ENCODE results near the gene GLIPR2.
"Not testable (repeated sequence)": the region's sequence is repeated elsewhere in the genome, so short reads cannot be mapped to it uniquely, and the experiment has no call there.

The GLIPR2 gene

DNA sequence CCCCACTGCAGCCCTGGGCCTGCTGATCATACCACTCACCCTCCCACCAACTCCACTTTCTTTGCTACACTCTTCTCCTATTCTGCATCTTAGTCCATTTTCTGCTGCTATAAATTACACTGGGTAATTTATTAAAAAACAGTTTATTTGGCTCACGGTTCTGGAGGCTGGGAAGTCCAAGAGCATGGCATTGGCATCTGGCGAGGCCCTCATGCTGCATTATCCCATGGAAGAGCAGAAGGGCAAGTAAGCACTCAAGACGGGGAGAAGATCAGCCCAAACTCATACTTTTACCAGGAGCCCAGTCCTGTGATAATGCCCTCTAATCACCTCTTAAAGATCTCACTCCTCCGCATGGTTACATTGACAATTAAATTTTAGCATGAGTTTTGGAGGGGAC, 9.4 kb downstream of the GLIPR2 start:
- FAIRE-seq, result no peak

DNA sequence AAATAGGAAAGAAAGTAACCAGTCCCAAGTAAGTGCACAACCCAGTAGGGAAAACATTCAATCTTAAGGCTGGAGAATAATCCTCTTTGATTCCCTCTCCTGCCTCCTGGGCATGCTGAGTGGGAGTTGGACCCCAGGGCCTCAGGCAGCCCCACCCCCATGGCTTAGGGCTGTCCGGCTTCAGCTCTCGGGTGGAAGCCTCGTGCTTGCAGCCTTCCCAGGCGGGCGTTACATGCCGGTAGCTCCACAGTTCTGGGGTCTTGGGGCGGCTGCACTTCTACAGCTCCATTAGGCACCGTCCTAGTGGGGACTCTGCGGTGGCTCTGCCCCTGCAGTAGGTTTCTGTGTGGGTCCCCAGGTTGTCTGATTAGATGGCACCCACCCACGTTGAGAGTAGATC, 10.1 kb downstream of the GLIPR2 start:
- FAIRE-seq, result no peak

DNA sequence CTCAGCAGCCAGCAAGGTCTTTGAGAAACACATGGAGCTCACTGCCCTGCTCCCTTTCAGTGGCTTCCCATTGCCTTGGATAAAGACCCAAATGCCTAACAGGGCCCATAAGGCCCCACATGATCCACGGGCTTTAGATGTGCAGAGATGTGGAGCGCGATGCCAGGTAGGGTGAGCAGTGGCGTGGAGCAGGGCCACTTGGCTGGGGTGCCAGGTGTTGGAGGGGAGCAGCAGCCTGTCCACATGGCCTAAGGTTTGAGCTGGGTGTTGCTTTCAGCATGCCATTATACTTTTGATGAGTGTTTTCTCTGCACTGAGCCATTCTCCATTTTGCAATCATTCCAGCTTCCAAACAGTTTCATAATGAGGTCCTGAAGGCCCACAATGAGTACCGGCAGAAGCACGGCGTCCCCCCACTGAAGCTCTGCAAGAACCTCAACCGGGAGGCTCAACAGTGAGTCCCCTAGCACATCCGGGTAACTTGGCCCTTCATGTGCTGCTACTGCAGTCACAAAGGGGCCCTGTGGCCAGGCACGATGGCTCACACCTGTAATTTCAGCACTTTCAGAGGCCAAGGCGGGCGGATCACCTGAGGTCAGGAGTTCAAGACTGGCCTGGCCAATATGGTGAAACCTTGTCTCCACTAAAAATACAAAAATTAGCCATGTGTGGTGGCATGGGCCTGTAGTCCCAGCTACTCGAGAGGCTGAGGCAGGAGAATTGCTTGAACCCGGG, 11.1 kb downstream of the GLIPR2 start:
- no peak for FAIRE-seq

- FAIRE-seq, result no peak
These were observed 11.9 kb downstream of the GLIPR2 start for GRCh38 chr9:36148311-36149051.

DNA sequence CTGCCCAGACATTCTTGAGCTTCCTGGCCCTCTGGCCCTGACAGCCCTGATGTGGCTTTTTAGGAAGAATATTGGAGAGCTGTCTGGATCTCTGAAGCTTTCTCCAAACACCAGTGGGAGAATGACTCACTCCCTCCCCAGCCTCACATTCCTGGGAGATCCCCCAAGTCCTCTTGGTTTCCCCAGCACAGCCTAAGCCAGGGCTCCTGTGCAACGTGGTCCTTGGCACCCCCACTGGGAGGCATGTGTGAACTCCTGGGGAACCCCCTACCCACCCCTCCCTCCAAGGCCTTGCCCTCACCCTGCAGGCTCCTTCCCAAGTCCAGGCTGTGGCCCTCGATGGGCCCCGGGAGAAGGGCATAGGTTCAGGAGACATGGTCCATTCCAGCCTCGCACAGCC, 12.7 kb downstream of the GLIPR2 start:
- FAIRE-seq, result no peak

DNA sequence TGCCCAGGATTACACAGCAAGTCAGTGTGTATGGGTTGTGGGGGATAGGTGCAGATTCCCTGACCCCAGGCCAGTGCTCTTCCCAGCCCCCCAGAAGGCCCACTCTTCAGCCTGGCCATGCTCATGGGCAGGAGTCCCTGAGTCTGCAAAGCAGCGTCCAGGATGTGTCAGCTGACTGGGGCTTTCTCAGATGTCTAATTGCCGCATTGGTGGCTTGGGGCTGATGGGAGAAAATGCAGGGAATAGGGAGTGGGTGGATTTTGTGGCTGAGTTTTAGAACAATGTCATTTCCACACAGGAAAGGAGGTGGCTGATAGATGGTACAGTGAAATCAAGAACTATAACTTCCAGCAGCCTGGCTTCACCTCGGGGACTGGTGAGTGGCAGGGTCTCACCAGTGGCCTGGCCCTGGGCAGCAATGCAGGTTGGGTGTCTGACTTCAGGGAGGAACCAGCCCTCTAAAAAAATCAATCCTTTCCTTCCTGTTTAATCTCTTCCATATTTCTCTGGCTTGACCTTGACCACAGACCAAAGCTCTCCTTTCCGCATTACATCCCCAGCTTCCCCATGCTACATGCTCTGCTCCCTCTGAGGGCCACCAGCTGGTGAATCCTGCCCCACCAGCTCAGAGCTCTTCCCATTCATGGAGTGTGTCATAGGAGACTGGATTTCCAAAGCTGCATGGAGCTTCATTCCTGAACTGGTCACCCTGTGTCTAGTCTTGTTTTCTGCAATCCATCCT, 14.2 kb downstream of the GLIPR2 start:
- no peak for FAIRE-seq

DNA sequence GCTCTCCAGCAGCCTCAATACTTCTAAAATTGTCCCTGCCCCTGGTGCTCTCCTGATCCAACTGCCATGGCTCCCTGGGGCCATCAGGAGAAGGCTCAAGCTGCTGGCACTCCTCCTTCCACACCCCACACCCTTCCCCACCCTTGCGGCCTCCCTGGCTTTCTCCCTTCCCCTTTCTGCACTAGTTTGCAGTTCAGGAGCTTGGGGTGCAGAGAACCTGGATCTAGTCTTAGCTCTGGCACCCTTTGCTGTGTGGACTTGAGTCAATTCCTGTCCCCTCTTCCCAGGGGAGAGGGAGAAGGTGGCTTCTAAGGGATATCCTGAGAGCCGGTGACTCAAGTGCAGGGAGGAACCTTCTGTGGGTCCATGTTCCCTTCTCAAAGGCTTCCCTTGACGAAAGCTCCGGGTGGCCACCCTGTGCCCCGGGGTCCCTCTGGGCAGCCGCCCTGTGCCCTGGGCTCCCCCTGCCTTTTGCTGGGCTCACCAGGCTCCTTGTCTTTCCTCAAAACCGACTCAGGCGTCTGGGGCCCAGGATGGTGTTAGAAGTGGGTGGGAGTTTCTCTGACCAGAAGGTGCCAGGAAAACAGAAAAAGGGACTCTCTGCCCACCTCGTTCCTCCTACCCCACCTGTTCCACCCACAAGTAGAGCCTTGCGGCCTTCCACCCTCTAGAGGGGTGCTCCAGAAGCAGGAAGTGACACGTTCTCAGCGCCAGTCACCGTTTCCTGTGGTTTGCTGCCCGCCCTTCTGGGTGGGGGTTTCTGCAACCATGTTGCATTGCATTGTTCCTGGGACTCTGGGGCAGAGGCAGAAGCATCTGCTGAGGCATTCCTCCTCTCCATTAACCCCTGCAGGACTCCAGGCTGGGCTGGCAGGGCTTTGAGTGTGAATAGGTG, 15.0 kb downstream of the GLIPR2 start:
- FAIRE-seq, result no peak

- no peak for FAIRE-seq
These were observed 16.4 kb downstream of the GLIPR2 start for GRCh38 chr9:36152741-36153438.

GRCh38 chr9:36153746-36154145, 17.2 kb downstream of the GLIPR2 start:
- no peak for FAIRE-seq

DNA sequence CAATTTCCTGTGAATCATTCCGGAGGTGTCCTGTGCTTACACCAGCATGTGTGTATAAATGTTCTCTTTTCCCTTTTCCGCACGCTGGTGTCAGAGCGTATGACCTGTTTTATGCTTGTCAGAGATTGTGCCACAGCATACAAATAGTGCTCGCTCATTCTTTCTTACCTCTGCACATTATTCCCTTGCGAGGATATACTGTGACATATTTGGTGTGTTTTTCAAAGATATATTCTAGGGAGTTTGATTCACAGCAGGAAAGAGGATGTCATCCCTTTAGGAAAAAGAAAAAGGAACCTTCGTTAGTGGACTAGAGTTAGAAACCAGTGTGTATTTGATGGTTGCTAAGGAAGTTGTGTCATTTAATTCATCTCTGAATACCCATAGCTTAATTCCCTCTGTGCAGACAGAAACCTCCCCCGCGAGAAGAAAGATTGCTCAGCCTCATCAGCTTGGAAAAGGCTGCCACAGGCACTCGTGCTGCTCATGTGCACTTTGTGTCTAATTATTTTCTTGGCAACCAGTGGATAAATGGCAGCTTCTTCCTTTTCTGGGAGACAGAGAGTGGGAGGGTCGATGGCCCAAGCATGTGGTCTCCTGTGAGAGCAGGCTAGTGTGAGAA, 17.9 kb downstream of the GLIPR2 start:
- FAIRE-seq, result no peak

- no peak for FAIRE-seq
These were observed 19.6 kb downstream of the GLIPR2 start for GRCh38 chr9:36156116-36156515.

GRCh38 chr9:36158122-36158521, 21.6 kb downstream of the GLIPR2 start:
- FAIRE-seq, result no peak

GRCh38 chr9:36158917-36159316, 22.4 kb downstream of the GLIPR2 start:
- FAIRE-seq, result no peak

DNA sequence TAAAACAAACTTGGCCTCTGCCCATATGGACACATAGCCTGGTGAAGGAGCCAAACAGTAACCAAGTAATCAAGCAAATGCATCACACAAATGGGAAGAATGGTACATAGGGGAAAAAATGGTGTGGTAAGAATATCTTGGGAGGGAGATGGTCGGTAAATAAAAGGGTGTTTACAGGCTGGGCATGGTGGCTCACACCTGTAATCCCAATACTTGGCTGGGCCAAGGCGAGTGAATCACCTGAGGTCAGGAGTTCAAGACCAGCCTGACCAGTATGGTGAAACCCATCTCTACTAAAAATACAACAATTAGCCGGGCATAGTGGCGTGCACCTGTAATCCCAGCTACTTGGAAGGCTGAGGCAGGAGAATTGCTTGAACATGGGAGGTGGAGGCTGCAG, 23.0 kb downstream of the GLIPR2 start:
- FAIRE-seq, result not testable (repeated sequence)

DNA sequence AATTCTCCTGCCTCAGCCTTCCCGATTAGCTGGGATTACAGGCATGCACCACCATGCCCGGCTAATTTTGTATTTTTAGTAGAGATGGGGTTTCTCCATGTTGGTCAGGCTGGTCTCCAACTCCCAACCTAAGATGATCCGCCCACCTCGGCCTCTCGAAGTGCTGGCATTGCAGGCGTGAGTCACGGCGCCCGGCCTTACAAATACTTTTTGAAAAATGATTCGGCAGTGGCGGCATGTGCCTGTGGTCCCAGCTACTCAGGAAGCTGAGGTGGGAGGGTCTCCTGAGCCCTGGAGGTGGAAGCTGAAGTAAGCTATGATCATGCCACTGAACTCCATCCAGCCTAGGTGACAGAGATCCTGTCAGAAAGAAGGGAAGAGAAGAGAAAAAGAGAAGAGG, 23.6 kb downstream of the GLIPR2 start:
- not testable (repeated sequence) for FAIRE-seq

GRCh38 chr9:36161187-36161586, 24.7 kb downstream of the GLIPR2 start:
- no peak for FAIRE-seq

- FAIRE-seq, result no peak
These were observed 25.7 kb downstream of the GLIPR2 start for GRCh38 chr9:36162211-36162738.

GRCh38 chr9:36163049-36163785, 26.7 kb downstream of the GLIPR2 start:
- FAIRE-seq, result no peak

GRCh38 chr9:36163786-36164170, 27.2 kb downstream of the GLIPR2 start:
- FAIRE-seq, result no peak

- FAIRE-seq, result no peak
These were observed 27.8 kb downstream of the GLIPR2 start for GRCh38 chr9:36164372-36164771.

GRCh38 chr9:36164989-36165388, 28.5 kb downstream of the GLIPR2 start:
- FAIRE-seq, result no peak
